Epithelial cell of esophagus (primary cell): Measurements from ENCODE around the gene FNIP2.
A peak's percentile ranks its signal among the peaks of the same experiment; 100 is the strongest.
"Not testable (repeated sequence)": the region's sequence is repeated elsewhere in the genome, so short reads cannot be mapped to it uniquely, and the experiment has no call there.

Source experiments
- DNase-seq: peaks from one replicate; pipeline ENCODE4 v3.0.0; 2010; ENCODE audit warnings: low read depth
- H3K4me3 ChIP-seq: 2 replicates; pipeline ENCODE4 v1.5.1; 2011; ENCODE audit warnings: mild to moderate bottlenecking, low read length, control low read depth
- CTCF ChIP-seq: IDR thresholded peaks from 2 replicates; pipeline ENCODE4 v1.5.1; 2011; ENCODE audit warnings: low read depth, mild to moderate bottlenecking, low read length, control low read depth, inconsistent platforms; ENCODE audit not compliant: insufficient read depth; ENCODE audit errors: missing control alignments

The FNIP2 gene

GRCh38 chr4:158754385-158755180 lies 14.2 kb upstream of the FNIP2 start:
- no peak for DNase-seq
- H3K4me3 ChIP-seq = no peak overlapping the region
- no peak for TF ChIP-seq CTCF

GRCh38 chr4:158755819-158756218 lies 13.0 kb upstream of the FNIP2 start:
- not testable (repeated sequence) for H3K4me3 ChIP-seq, DNase-seq

DNA sequence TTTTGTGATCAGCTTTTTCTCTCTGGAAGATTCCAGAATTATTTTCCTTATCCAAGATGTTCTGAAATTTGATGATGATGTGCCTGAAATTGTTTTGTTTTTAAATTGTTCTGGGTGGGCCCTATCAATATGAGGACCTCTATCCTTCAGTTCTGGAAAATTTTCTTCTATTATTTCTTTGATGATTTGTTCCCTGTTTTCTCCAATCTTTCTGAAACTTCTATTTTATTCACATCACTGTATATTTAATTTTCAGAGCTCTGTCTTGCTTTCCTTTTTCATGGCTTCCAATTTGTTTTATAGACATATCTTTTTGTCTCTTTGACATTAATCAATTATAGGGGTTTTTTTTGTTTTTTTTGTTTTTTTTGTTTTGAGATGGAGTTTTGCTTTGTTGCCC lies 12.2 kb upstream of the FNIP2 start:
- no peak for TF ChIP-seq CTCF
- no peak overlapping the region for H3K4me3 ChIP-seq
- no peak for DNase-seq

DNA sequence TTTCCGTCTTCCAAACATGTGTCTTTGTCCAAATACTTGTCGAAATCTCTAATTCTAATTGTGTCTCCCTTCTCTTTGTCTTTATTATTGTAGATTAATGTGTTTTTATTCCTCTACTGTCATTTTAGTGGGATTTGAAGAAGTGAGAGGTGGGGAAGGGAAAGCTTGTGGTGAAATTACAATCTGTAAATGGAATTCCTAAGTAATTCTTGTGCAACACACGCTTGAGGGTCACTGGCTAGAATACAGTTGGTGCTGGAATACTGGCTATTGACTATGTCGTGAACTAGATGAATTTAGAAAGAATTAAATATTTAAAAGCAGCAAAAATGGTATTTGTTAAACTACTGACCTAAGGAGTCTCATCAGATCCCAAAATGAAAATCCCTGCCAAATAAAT lies 10.7 kb upstream of the FNIP2 start:
- no peak for DNase-seq
- TF ChIP-seq CTCF = no peak
- no peak overlapping the region for H3K4me3 ChIP-seq

GRCh38 chr4:158758703-158759102 lies 10.1 kb upstream of the FNIP2 start:
- TF ChIP-seq CTCF = no peak
- no peak overlapping the region for H3K4me3 ChIP-seq
- DNase-seq = no peak

- not testable (repeated sequence) for H3K4me3 ChIP-seq, DNase-seq
Observed at GRCh38 chr4:158759539-158759938, 9.3 kb upstream of the FNIP2 start.

DNA sequence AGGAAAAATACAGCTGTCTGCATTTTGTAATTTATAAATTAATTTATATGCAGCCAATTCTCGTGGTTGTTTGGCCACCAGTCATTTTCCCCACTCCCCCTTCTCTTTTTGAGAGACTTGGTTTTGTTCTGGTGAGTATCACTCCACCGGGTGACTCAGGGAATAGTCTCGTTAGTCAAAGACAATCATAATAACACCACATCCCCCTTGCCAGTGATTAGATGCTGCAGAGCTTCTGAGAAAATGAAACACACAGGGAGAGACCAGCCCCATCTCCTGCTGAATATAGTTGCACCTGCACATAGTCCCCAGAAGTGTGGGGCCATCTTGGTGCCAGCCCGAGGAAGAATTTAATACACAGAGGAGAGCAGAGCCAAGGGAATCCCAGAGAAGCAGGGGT lies 8.0 kb upstream of the FNIP2 start:
- DNase-seq = peak; percentile 8
- H3K4me3 ChIP-seq = no peak overlapping the region
- no peak for TF ChIP-seq CTCF

DNA sequence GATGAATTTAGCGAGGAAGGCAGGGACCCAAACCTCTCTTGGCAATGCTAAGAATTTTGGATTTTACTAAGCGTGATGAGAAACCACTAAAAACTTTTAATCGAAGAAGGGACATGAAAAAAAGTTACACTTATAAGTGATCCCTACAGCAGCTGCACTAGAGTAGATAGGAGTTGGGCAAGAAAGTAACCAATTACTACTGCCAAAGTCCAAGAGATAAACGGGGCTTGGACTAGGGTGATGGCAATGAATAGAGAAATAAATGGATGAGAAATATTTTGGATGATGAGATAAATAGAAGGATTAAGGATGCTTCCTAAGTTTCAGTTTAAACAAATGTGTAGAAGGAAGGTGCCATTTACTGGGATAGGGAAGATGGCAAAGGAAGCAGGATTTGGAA lies 6.3 kb upstream of the FNIP2 start:
- no peak for TF ChIP-seq CTCF
- DNase-seq = no peak
- no peak overlapping the region for H3K4me3 ChIP-seq
